ENCODE data around the gene PTPRN2.
"Not testable (repeated sequence)": the region's sequence is repeated elsewhere in the genome, so short reads cannot be mapped to it uniquely, and the experiment has no call there.

Gene PTPRN2

DNA sequence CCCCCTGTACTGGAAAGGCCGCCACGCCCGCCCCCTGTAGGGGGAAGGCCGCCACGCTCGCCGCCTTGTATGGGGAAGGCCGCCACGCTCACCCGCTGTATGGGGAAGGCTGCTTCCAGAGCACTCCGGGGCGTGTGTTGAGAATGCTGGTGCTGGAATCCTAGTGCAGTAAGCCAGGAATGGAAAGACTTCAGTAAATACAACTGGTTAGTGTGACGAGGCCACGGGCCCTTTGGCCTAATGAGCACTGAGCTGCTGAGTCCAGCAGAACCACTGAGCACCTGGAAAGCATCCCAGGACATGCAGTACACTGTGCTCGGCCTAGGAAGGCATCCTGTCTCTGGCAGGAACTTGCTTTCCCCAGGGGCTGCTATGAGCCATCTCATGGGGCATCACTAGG lies 398.9 kb downstream of the PTPRN2 start:
- no peak for DNase-seq

DNA sequence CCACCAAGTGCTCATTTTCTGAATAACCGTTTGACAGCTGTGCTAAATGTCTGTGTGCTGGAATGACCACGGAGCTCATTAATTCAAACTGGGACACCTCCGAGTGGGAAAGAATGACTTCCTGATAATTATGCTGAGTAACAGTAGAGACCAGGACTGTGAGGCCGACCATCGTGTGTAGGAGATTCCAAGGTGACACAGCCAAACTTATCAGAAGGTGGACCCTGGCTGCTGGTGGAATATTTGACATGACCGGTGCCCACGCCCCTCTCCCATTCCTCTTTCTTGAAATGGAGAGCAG lies 400.0 kb downstream of the PTPRN2 start:
- DNase-seq = no peak

DNA sequence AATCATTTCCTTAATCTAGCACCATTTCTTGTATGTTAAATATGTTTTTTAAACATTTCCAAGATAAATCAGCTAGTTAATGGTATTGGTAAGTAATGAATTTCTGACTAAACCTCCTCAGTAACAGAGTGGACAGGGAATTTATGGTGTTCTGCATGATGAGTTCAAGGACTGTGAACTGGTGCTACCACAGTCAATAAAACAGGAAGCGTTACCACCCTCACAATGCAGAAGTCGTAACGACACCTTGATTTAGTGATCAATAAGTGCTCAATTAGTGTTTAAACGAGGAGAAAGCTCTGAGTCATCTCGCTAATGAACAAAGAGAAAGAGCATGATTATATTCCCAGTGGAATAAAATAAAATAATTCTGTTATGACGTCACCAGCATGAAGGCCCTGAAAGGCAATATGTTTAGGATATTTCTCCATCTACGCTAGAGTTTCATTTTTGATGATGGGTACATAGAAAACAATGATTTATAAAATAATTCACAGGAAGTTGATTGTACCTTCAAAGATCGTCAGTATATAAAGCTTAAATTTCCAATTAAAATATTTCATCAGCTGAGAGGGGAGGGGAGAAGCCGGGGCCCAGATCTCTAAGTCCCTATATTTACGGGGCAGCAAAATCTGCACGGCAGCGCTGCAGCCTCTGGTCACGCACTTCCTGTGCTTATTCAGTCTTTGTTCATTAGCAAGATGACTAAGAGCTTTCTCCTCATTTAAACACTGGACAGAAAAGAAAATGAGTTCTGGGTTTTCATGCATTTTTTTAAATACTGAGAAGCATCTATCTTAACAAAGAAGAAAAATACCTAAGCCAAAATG lies 400.5 kb downstream of the PTPRN2 start:
- DNase-seq = no peak

DNA sequence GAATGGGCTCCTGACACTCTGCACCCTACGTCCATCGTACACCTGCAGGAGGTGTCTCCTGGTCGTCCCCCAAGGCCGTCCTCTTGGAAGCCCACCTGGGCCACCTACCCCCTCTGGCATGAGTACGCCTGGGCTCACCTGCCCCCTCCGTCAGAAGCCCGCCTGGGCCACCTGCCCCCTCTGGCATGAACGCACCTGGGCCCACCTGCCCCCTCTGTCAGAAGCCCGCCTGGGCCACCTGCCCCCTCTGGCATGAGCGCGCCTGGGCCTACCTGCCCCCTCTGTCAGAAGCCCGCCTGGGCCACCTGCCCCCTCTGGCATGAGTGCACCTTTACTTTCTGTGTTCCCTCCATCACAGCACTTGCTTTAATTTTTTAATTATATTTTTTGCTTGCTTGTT lies 401.2 kb downstream of the PTPRN2 start:
- no peak for DNase-seq

DNA sequence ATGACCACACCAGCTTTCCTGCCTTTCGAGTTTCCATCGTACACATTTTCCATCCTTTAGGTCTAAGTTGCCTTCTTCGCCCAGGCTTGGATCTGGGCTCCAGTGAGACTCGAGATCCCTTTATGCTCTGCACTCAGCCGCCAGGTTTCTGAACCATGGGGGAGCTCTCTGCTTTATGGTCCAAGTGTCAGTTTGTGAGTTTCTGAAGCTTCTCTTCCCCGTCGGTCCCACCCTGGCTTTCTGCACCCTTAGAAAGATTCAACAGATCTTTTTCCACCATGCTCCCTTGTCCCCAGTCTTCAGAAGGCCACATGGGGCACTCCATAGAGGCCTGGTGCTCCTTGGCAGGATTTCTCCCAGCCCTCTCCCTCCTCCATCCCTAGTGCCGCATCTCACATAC lies 402.0 kb downstream of the PTPRN2 start:
- no peak for DNase-seq

DNA sequence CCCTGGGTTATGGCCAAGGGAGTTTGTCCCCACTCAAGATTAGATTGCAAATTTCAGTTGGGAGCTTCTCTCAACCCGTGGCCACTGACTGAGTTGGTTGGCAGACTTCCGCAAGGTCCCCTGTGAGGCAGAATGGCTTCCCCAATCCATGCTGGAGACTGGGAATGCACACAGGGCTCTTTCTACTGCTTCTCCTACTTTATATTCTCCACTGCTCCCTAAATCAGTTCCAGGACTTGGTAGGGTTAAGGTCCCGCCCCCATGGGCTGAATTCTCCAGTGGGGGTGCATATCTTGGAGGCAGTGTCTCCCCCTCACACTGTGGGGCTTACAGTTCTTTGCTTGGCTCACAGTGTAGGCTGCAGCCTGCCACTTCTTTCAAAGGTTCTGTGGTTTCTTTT lies 404.2 kb downstream of the PTPRN2 start:
- no peak for DNase-seq

DNA sequence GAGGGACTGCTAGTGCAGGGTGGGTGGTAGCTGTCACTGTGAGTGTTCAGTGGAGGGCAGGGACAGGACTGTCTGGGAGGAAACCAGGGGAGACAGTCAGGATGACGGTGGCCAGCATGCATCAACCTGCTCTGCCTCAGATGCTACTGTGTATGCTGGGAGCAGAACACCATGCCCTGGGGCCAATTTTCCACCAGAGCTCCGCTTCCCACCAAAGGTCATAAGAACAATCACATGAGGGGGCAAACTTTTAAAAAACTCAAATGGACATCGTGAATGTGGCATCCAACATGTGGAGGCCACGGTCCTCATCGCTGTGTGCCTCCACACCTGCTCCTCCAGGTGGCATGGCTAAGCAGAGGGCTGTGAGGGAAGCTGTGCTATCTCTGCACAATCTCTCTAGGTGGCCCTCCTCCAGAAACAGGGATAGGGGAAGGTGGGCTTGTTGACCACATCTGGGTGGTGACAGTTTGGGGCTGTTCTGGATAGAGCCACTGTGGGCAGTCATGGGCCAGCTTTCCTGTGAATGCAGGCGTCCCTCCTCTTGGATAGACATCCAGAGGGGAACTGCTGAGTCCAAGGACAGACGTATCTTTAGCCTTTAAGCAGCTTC lies 411.0 kb downstream of the PTPRN2 start:
- DNase-seq = no peak

DNA sequence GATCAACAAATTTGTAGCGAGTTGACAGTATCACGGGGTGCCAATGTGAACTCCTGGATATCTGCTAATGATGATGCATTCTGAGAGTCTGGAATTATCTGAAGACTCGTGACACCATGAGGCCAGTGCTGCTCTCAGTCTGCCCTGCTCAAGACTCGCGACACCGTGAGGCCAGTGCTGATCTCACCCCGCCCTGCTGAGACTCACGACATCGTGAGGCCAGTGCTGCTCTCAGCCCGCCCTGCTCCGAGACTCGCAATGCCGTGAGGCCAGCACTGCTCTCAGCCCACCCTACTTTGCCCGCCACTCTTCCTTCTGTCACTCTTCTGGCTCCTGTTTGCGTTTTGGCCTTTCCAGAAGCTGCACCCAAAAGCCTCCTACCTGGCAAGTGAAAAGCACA lies 411.8 kb downstream of the PTPRN2 start:
- no peak for DNase-seq

DNA sequence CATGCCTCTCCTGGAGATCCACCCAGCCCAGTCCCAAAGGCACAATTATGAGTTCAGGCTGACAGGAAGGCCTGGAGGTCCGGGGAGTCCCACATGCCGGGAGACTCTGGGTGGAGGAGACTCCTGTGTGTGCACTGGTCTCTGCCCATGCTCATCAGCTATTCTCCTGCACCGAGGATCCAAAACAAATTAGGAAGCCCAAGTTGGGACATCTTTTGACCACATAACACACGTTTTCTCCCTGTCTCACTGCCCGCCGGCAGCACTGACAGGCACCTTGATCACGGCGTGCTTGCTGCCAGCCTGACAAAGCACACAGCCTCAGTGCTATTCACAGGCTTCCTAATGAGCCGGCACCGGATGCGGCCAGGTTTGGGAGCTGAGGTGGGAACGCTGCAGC lies 412.7 kb downstream of the PTPRN2 start:
- DNase-seq = no peak

DNA sequence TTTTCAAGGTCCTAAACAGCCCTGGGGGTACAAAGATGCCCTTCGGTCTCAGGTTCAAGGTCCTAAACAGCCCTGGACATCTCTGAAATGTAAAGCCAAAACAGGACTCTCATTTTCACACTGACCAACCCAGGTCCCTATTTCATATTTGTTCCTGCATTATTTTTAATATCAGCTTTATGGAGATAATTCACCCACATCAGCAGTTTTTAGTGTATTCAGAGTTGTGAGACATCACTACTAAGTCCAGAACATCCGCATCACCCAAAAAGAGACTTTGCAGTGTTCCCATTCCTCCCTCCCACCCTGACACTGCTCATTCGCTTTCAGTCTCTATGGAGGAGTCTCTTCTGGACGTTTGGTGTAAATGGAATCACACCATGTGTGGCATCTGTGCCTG lies 420.2 kb downstream of the PTPRN2 start:
- DNase-seq = no peak

DNA sequence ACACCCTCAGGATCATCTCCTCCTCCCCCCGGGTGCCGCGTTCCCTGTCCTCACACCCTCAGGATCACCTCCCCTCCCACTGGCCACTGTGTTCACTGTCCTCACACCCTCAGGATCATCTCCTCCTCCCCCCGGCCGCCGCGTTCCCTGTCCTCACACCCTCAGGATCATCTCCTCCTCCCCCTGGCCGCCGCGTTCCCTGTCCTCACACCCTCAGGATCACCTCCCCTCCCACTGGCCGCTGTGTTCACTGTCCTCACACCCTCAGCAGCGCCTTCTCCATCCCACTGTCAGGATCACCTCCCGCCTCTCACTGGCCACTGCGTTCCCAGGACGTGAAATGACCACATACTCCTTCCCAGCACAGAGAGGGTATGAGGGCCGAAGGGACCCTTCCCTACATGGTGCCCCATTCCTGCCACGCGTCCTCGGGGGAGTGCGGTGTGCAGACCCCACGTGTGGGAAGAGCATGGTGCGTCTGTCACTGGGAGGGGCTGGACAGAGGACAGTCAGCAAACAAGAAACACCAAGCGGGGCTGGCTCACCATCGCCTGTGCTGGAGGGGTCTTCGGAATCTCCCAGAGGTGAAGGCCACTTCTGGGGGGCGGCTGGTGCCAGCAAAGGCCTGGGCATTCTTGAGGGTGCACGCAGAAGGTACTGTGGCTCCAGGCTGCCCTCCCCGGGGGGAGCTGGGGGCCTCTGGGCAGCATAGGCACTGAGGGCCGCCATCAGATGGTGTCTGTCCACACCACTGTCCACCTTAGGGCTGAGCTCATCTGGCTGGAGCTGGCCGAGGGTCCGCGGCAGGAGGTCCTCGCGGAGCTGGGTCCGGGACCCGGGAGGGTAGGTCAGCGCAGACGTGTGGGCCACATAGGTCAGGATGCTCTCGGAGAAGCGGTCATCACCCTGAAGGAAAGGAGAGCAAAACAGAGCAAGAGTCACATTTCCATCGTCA lies 421.0 kb downstream of the PTPRN2 start:
- no peak for DNase-seq

DNA sequence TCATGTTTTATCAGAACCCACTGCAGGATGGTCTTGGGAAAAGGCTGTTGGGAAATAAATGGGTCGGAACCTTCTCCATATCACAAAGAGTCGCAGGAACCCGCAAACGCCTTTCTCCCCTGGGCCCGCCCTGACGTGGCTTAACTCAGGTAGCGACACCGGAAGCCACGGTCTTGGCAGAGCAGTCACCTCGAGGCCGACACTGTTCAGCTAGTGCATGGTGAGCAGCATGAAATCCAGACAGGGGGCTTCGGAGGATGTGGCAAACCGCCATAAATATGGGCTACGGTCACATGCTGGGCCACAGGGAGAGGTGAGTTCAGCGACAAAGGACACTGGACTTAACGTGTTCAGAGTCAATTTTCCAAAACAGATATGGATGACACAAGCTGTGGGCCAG lies 421.9 kb downstream of the PTPRN2 start:
- no peak for DNase-seq

DNA sequence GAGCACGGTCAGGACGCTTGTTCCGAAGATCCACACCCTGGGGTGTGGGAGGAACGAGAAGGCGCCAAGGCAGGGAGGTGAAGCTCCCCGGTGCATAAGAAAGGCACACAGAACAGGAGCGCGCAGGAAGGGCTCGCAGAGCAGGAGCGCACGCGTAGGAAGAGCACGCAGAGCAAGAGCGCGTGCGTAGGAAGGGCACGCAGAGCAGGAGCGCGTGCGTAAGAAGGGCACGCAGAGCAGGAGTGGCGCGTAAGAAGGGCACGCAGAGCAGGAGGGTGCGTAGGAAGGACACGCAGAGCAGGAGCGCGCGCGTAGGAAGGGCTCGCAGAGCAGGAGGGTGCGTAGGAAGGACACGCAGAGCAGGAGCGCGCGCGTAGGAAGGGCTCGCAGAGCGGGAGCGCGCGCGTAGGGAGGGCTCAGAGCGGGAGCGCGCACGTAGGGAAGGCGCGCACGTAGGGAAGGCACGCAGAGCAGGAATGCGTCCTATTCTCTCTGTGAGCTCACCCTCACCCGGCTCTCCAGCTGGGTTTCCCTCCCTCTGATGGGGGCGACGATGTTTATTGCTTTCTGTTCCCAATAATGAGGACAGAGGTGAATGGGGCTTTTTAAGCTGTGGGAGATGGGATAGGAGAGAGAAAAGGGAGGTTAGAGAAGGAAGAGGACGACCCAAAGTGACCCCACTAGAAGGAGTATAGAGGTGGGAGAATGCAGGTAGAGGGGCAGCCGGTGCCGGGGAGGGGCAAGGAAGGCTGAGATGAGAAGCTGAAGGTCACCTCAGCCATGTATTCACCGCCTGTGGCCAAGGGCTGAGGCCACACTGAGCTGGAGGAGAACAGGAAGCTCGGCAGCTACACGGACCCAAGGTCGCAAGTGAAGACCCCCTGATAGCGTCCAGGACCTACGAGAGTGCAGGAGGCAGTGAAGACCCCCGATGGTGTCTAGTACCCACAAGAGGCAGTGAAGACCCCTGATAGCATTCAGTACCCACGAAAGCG lies 423.2 kb downstream of the PTPRN2 start:
- DNase-seq = no peak

DNA sequence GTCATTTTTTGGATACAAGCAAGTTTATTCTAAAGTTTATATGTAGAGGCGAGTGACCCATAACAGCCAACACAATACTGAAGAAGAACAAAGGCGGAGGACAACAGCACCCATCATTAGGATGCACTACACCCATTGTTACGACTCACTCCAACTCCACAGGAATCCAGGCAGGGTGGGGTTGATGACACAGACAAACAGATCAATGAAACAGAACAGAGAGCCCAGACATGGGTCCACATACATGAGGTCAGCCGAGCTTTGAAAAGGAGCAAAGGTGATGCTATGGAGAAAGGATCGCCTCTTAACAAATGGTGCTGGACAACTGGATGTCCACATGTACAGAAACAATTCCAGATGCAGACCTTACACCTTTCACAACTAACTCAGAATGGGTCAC lies 426.4 kb downstream of the PTPRN2 start:
- DNase-seq = no peak

DNA sequence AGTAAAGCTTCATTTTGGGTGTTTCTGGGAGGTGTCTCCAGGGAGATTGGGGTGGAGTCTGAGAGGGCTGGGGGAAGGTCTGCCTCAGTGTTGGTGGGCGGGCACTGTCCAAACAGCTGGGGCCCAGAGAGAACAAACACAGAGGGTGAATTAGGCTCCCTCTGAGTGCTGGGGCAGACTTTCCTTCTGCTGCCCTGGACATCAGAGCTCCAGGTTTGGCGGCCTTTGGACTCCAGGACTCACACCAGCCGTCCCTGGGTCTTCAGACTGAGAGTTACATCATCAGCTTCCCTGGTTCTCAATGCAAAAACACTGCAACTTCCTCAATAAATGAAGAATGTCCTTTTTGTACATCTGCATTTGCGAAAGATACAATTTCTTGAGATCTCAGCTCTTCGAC lies 427.4 kb downstream of the PTPRN2 start:
- DNase-seq = no peak

DNA sequence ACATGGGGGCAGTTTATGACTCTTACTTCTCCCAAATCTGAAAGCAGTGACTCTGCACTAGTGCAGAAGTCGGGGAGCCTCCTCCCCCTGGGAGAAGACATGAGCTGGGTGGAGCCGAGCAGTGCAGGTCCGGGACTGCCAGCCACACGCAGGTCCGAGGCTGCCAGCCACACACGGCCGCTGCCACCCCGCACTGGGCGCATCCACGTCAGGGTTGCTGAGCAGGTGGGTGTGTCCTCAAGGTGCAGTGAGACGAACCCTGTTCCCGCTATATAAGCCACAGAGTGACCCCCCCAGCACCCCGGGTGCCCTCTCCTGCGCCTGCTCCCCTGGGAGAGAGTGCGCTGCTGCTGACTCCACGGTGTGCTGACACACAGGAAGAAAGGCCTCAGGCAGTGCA lies 430.2 kb downstream of the PTPRN2 start:
- DNase-seq = no peak

DNA sequence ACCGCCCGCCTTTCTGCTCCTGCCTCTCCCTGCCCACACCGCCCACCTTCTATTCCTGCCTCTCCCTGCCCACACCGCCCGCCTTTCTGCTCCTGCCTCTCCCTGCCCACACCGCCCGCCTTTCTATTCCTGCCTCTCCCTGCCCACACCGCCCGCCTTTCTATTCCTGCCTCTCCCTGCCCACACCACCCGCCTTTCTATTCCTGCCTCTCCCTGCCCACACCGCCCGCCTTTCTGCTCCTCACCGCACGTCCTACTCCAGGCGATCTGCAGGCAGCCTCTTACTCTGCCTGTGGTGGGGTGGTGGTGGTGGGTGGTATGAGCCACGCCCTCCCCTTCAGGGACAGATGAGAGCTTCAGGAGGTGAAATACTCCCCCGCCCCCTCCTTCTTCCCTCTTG lies 436.4 kb downstream of the PTPRN2 start:
- DNase-seq = not testable (repeated sequence)

DNA sequence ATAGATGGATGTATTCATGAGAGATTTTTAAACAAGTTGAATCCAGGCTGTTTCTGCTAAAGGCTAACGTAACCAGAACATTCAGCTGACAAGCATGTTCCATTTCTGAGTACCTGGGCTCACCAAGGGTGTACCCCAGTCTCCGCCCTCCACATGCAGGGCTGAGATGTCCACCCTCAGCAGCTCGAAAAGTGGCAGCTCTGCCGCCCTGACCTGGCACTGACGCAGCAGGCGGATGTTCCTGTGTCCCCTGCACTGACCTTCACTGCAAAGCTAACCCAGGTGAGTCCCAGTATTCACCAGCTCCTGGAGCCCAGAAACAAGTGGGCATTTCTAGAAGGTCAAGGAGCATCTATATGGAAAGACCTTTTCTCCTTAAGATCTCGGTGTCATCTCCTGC lies 437.4 kb downstream of the PTPRN2 start:
- no peak for DNase-seq

DNA sequence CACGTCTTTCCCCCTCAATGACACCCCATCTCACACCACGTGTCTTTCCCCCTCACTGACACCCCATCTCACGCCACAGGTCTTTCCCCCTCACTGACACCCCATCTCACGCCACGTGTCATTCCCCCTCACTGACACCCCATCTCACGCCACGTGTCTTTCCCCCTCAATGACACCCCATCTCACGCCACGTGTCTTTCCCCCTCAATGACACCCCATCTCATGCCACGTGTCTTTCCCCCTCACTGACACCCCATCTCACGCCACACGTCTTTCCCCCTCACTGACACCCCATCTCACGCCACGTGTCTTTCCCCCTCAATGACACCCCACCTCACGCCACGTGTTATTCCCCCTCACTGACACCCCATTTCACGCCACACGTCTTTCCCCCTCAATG lies 440.2 kb downstream of the PTPRN2 start:
- DNase-seq = not testable (repeated sequence)

DNA sequence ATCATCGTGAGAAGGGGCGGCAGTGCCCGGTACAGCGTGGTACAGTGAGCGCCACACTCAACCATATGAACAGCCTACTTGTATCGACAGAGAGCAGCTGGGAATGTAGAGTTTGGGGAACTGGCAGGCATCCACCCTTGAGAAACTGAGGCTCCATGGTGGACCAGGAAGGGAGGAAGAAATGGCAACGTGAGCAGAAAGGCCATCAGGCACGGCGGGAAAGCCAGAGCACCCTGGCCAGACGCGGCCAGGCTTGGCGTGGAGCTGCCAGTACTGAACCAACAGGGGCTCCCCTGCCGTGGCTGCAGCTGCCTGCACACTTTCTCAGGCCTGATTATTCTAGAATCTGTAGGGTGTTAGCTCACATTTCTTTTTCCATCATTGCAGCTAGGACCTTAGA lies 442.3 kb downstream of the PTPRN2 start:
- no peak for DNase-seq

DNA sequence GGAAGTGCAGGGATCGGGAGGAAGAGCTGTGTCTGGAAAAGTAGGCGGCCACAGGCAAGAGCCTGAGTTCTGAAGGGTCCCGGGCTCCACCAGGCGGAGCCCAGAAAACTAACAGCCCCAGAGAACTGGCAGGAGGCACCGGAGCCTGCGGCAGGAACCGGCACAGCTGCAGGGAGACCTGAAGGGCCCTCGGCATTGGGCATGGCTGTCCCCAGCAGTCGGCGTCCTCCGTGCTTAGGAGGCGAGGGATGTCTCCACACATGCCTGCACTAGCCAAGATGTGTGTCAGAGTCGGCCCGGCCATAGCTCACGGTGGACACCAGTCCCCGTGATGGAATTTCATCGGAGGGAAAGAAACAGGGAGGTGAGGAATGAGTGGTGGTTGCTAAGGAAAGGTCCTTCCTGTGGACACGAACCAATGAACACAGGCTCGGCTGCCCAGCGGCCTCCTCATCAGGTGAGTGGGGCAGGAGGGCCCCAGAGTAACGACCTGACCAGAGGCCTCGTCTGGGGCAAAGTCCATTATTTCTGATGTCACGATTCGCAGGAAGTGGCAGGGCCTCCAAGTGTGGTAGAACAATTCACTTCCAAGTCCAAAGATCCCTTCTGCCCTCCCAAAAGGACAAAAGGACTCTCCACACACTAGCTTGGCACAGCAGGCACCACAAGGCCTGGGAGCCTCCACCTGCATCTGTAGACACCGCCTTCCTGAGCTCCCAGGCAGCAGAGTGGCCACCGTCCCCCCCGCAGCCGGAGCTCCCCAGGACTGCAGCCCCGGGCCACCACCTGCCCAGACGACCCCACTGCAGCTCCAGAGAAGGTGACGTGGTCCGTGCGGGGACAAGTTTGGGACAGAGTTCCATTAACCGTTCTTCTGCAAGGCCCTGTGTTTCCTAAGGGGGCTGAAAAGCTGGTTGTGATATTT lies 444.2 kb downstream of the PTPRN2 start:
- DNase-seq = no peak
